H1 (cell line): Measurements from ENCODE around the gene TJP3. TPM values are rescaled to one million over a fixed set of nuclear protein-coding genes. Genes with fewer than 3 reads are reported as not detected.

ENCODE experiments used
- CTCF ChIA-PET: fragments of 300-600 bp; sonication (Branson Sonifier 250); formaldehyde crosslinking; loops from one replicate; lab custom pipeline; 2021; ENCODE audit not compliant: partially characterized antibody; lab: Charles Lee
- POLR2A ChIA-PET: fragments of 300-600 bp; sonication (Branson Sonifier 250); formaldehyde crosslinking; loops from one replicate; lab custom pipeline; 2021; ENCODE audit warnings: inconsistent platforms; ENCODE audit not compliant: partially characterized antibody; lab: Charles Lee
- DNase-seq, 2 experiments: peaks; one replicate each; pipeline versions ENCODE4 v3.0.0 to v3.0.0-alpha.2; 2010 to 2022; ENCODE audit warnings: low spot score in 2 of 2, low read depth in 1 of 2, mixed read lengths in 1 of 2
- FAIRE-seq: peaks from 2 replicates; lab custom pipeline; 2011; peaks lifted over from hg19 to GRCh38; lab: Jason Lieb, UNC
- H2AFZ ChIP-seq: 2 replicates; pipeline ENCODE4 v1.8.1; 2012; ENCODE audit warnings: low read length, inconsistent platforms
- H2AK5ac ChIP-seq: 2 replicates; pipeline ENCODE4 v1.6.1; 2013; ENCODE audit warnings: low read depth, low read length
- H2BK120ac ChIP-seq: replicated peaks from 2 replicates; pipeline ENCODE3; 2013; ENCODE audit warnings: low read depth, low read length, inconsistent platforms
- H2BK12ac ChIP-seq: 2 replicates; pipeline ENCODE4 v1.6.1; 2013; ENCODE audit warnings: low read depth, low read length
- H2BK15ac ChIP-seq: 2 replicates; pipeline ENCODE4 v1.6.1; 2013; ENCODE audit warnings: low read length
- H2BK20ac ChIP-seq: 2 replicates; pipeline ENCODE4 v1.6.1; 2013; ENCODE audit warnings: low read length
- H2BK5ac ChIP-seq: 2 replicates; pipeline ENCODE4 v1.6.1; 2013; ENCODE audit warnings: low read depth, low read length
- H3K14ac ChIP-seq: 2 replicates; pipeline ENCODE4 v1.6.1; 2013; ENCODE audit warnings: inconsistent platforms; ENCODE audit not compliant: insufficient read length
- H3K18ac ChIP-seq: 2 replicates; pipeline ENCODE4 v1.6.1; 2013; ENCODE audit warnings: low read length; ENCODE audit errors: extremely low read depth
- H3K23ac ChIP-seq: 2 replicates; pipeline ENCODE4 v1.6.1; 2013; ENCODE audit warnings: inconsistent platforms; ENCODE audit not compliant: insufficient read length
- H3K23me2 ChIP-seq: 2 replicates; pipeline ENCODE4 v1.6.1; 2013; ENCODE audit warnings: low read depth, low read length
- H3K27ac ChIP-seq: 2 replicates; pipeline ENCODE4 v1.6.1; 2011; ENCODE audit warnings: low read depth, low read length, inconsistent platforms
- H3K27me3 ChIP-seq, 4 experiments: replicated peaks in 1 of 4; 1 replicate in 1 of 4; 2 replicates in 3 of 4; pipeline versions ENCODE4 v1.6.1 to v1.8.1; 2011 to 2013; ENCODE audit warnings: low read length in 3 of 4, mild to moderate bottlenecking in 3 of 4, inconsistent platforms in 2 of 4, mixed read lengths in 2 of 4, moderate library complexity in 1 of 4; ENCODE audit not compliant: control insufficient read depth in 3 of 4, insufficient read depth in 3 of 4; ENCODE audit errors: extremely low read depth in 1 of 4
- H3K36me3 ChIP-seq, 4 experiments: 2 replicates each; pipeline versions ENCODE4 v1.6.1 to v1.8.1; 2011 to 2013; ENCODE audit warnings: mild to moderate bottlenecking in 4 of 4, low read length in 3 of 4, moderate library complexity in 2 of 4, control low read depth in 1 of 4, inconsistent platforms in 1 of 4; ENCODE audit not compliant: insufficient read depth in 4 of 4, control insufficient read depth in 2 of 4
- H3K4ac ChIP-seq: replicated peaks from 2 replicates; pipeline ENCODE3; 2013; ENCODE audit warnings: low read length, low read depth, mixed read lengths, inconsistent platforms; ENCODE audit not compliant: insufficient read length
- H3K4me1 ChIP-seq, 4 experiments: replicated peaks in 1 of 4; 1 replicate in 1 of 4; 2 replicates in 3 of 4; pipeline versions ENCODE4 v1.6.1 to v1.8.1; 2011 to 2013; ENCODE audit warnings: low read length in 3 of 4, inconsistent platforms in 2 of 4, mixed read lengths in 1 of 4; ENCODE audit not compliant: insufficient read depth in 4 of 4, control insufficient read depth in 3 of 4
- H3K4me2 ChIP-seq, 2 experiments: 2 replicates each; pipeline versions ENCODE4 v1.6.1 to v1.8.1; 2011 to 2013; ENCODE audit warnings: low read depth in 2 of 2, low read length in 2 of 2, control low read depth in 1 of 2, inconsistent platforms in 1 of 2, mild to moderate bottlenecking in 1 of 2; ENCODE audit not compliant: insufficient read depth in 1 of 2
- H3K4me3 ChIP-seq, 4 experiments: fragments of 200-600, 300-600 bp in 1 of 4; sonication (generic), shearing (Covaris generic), sonication (Bioruptor Twin) in 1 of 4; 2 replicates each; pipeline versions ENCODE4 v1.5.1 to v1.8.1; 2011 to 2016; ENCODE audit warnings: low read length in 4 of 4, low read depth in 3 of 4, control low read depth in 2 of 4, inconsistent platforms in 2 of 4, mild to moderate bottlenecking in 2 of 4, mixed read lengths in 1 of 4, moderate library complexity in 1 of 4; ENCODE audit not compliant: insufficient read depth in 2 of 4; ENCODE audit errors: extremely low read depth in 1 of 4
- H3K56ac ChIP-seq: replicated peaks from 2 replicates; pipeline ENCODE3; 2013; ENCODE audit warnings: low read depth, mild to moderate bottlenecking, mixed read lengths, low read length, inconsistent platforms; ENCODE audit not compliant: insufficient read length
- H3K79me1 ChIP-seq: 2 replicates; pipeline ENCODE4 v1.6.1; 2013; ENCODE audit warnings: low read depth, low read length, control low read depth
- H3K79me2 ChIP-seq, 2 experiments: 2 replicates each; pipeline versions ENCODE4 v1.6.1 to v1.8.1; 2012 to 2013; ENCODE audit warnings: low read length in 2 of 2, mild to moderate bottlenecking in 2 of 2, inconsistent platforms in 1 of 2; ENCODE audit not compliant: insufficient read depth in 2 of 2, control insufficient read depth in 1 of 2
- H3K9ac ChIP-seq, 4 experiments: replicated peaks in 1 of 4; 1 replicate in 1 of 4; 2 replicates in 3 of 4; pipeline versions ENCODE4 v1.6.1 to v1.8.1; 2011 to 2013; ENCODE audit warnings: low read depth in 3 of 4, low read length in 3 of 4, control low read depth in 2 of 4, mild to moderate bottlenecking in 2 of 4, moderate library complexity in 2 of 4, inconsistent platforms in 1 of 4; ENCODE audit errors: extremely low read depth in 1 of 4
- H3K9me3 ChIP-seq, 2 experiments: 2 replicates each; pipeline versions ENCODE4 v1.6.1 to v1.8.1; 2012 to 2013; ENCODE audit warnings: mild to moderate bottlenecking in 2 of 2, moderate library complexity in 2 of 2, control low read depth in 1 of 2, inconsistent platforms in 1 of 2, low read depth in 1 of 2, low read length in 1 of 2, mixed read lengths in 1 of 2; ENCODE audit not compliant: insufficient read depth in 2 of 2
- H4K20me1 ChIP-seq, 2 experiments: replicated peaks in 1 of 2; 2 replicates each; pipeline versions ENCODE3 to v1.8.1; 2011 to 2013; ENCODE audit warnings: inconsistent platforms in 2 of 2, low read length in 2 of 2, mild to moderate bottlenecking in 1 of 2; ENCODE audit not compliant: insufficient read depth in 2 of 2, control insufficient read depth in 1 of 2
- H4K5ac ChIP-seq: 2 replicates; pipeline ENCODE4 v1.6.1; 2013; ENCODE audit warnings: low read length, low read depth, mixed read lengths, inconsistent platforms; ENCODE audit not compliant: insufficient read length
- H4K8ac ChIP-seq: 2 replicates; pipeline ENCODE4 v1.8.0; 2013; ENCODE audit warnings: mild to moderate bottlenecking, moderate library complexity, low read length, inconsistent platforms; ENCODE audit not compliant: insufficient read depth; ENCODE audit errors: extremely low read depth
- H4K91ac ChIP-seq: replicated peaks from 2 replicates; pipeline ENCODE3; 2013; ENCODE audit warnings: low read length, mixed read lengths, inconsistent platforms; ENCODE audit not compliant: insufficient read length
- CHD1 ChIP-seq: IDR thresholded peaks from 2 replicates; pipeline ENCODE4 v1.6.1; 2012; ENCODE audit warnings: low read depth, low read length, improper control_type of control experiment
- CHD2 ChIP-seq: IDR thresholded peaks from 2 replicates; pipeline ENCODE4 v1.6.1; 2012; ENCODE audit warnings: low read length, improper control_type of control experiment
- CTBP2 ChIP-seq: IDR thresholded peaks from 2 replicates; pipeline ENCODE4 v1.7.0; 2011; ENCODE audit warnings: borderline replicate concordance, mild to moderate bottlenecking, moderate library complexity, mixed read lengths, low read length; ENCODE audit not compliant: insufficient read depth, insufficient read length
- KDM4A ChIP-seq: IDR thresholded peaks from one replicate; pipeline ENCODE4 v1.7.1; 2012; ENCODE audit warnings: low read depth, mild to moderate bottlenecking, moderate library complexity, low read length, inconsistent platforms; ENCODE audit not compliant: severe bottlenecking
- POLR2A ChIP-seq, 2 experiments: IDR thresholded peaks; 1 replicate in 1 of 2; 2 replicates in 1 of 2; pipeline ENCODE4 v1.6.1; 2011; ENCODE audit warnings: low read depth in 2 of 2, low read length in 2 of 2, mild to moderate bottlenecking in 2 of 2; ENCODE audit errors: control extremely low read depth in 1 of 2
- TAF7 ChIP-seq: optimal IDR thresholded peaks from 2 replicates; pipeline ENCODE3; 2011; ENCODE audit warnings: low read depth, mild to moderate bottlenecking, inconsistent platforms, low read length, moderate library complexity, borderline replicate concordance
- WGBS, 2 experiments: shearing (Covaris generic) in 1 of 2; methylation state at CpG; one replicate each; pipeline versions ENCODE4 v1.1.6 to v1.1.7; 2013 to 2015; ENCODE audit warnings: low lambda C conversion rate in 2 of 2, mixed read lengths in 2 of 2, inconsistent platforms in 1 of 2, low coverage in 1 of 2, missing lambda C conversion rate in 1 of 2; ENCODE audit not compliant: insufficient replicate concordance in 2 of 2, insufficient coverage in 1 of 2, insufficient read length in 1 of 2; ENCODE audit errors: extremely low coverage in 1 of 2, missing lambda C conversion rate in 1 of 2; 5-methylcytosine and 5-hydroxymethylcytosine counted together
- polyA plus RNA-seq, 7 experiments: library from polyadenylated mRNA; depleted of rRNA in 3 of 7; stranded (reverse) in 5 of 7; unstranded in 2 of 7; fragments of >200 nt in 5 of 7; fragments of 200-250 nt in 2 of 7; gene quantifications; 1 replicate in 5 of 7; 2 replicates in 1 of 7; 4 replicates in 1 of 7; pipeline versions ENCODE4 v1.2.1 to v1.2.3, GENCODE V29; 2011 to 2013; ENCODE audit warnings: missing spikeins in 2 of 7, mixed read lengths in 2 of 7
- total RNA-seq: library from RNA; stranded (reverse); fragmentation: NEBNext Ultra II Directional; extraction: Animal tissue kit (Norgen Biotek cat#: 25700); gene quantifications from 2 replicates; pipeline ENCODE4 v1.2.1, GENCODE V29; 2021
- TF ChIP-seq, protein P1 (sequence below), 3 experiments: IDR thresholded peaks; 1 replicate in 2 of 3; 2 replicates in 1 of 3; pipeline versions ENCODE4 v1.5.1 to v1.6.1; 2011; ENCODE audit warnings: low read length in 3 of 3, mild to moderate bottlenecking in 3 of 3, inconsistent platforms in 2 of 3, low read depth in 1 of 3, moderate library complexity in 1 of 3; ENCODE audit not compliant: insufficient read depth in 1 of 3; ENCODE audit errors: control extremely low read depth in 1 of 3

TJP3 gene
- total and polyA plus RNA-seq, 2 of the 8 experiments (the other 6 are each of a cell fraction or from before 2014, with no cell fraction given), result 17.1 to 26.1 TPM

DNA sequence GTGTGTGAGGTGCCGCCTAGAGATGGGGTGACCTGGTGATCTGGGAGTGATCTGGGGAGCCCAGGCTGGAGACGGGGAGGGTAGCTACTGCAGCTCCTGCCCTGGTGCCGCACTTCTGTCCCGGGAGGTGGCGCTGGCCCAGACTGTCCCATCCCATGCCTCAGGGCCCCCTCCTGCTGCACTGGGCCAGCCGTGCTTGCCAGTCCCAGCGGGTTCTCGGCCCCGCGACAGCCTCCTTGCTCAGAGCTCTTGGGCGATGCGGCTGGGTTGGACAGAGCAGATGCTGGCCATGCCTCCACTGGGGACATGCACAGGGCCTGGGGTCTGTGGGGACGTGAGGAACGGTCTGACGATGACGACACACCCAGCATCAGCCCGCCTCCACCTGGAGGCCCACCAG lies 61.3 kb downstream of the TJP3 start:
- H3K9me3 ChIP-seq, result no peaks in the 10 kb centered on the region
- no peak overlapping the region for H3K4me3 ChIP-seq
- TF ChIP-seq KDM4A, result no peak
- no peak for TF ChIP-seq CHD2
- no peak for TF ChIP-seq POLR2A (IDR thresholded peaks at IDR 0.05; ENCODE audit: control extremely low read depth in 1 of 2, low read depth in 2 of 2, low read length in 2 of 2)
- no peak for TF ChIP-seq CTBP2
- TF ChIP-seq TAF7, result no peak
- TF ChIP-seq, protein P1, sequence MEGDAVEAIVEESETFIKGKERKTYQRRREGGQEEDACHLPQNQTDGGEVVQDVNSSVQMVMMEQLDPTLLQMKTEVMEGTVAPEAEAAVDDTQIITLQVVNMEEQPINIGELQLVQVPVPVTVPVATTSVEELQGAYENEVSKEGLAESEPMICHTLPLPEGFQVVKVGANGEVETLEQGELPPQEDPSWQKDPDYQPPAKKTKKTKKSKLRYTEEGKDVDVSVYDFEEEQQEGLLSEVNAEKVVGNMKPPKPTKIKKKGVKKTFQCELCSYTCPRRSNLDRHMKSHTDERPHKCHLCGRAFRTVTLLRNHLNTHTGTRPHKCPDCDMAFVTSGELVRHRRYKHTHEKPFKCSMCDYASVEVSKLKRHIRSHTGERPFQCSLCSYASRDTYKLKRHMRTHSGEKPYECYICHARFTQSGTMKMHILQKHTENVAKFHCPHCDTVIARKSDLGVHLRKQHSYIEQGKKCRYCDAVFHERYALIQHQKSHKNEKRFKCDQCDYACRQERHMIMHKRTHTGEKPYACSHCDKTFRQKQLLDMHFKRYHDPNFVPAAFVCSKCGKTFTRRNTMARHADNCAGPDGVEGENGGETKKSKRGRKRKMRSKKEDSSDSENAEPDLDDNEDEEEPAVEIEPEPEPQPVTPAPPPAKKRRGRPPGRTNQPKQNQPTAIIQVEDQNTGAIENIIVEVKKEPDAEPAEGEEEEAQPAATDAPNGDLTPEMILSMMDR (IDR thresholded peaks at IDR 0.05; ENCODE audit: control extremely low read depth in 1 of 3, insufficient read depth in 1 of 3, low read depth in 1 of 3, low read length in 3 of 3), result peak in 1 of 3 experiments; percentile 19; a peak in 1 of 4 replicates
- no peak for TF ChIP-seq CHD1
- TF ChIP-seq, all 59 proteins: peak for 1
- WGBS, 2 experiments, result 82% methylated on average over 17 of the region's 17 CpGs; no CpG with 5 or more reads in 1 of the 2 experiments
- DNase-seq (no peak), FAIRE-seq (no peak)
- no peaks in the 10 kb centered on the region for H3K79me2 ChIP-seq
- no peak overlapping the region for H4K5ac ChIP-seq
- H3K27ac ChIP-seq, result no peak overlapping the region
- H4K8ac ChIP-seq, result peak overlapping the region; percentile 25; the same call in 1 of the 2 replicates
- H2BK15ac ChIP-seq, result no peak overlapping the region
- H2BK120ac ChIP-seq, result no peak overlapping the region
- H3K4me1 ChIP-seq, result peaks cover 0 to 7% (median 2%) of the 10 kb centered on the region in 4 experiments; a peak in 2 of 7 replicates
- no peak overlapping the region for H3K56ac ChIP-seq
- POLR2A ChIA-PET, result interaction anchor here (0.5 to 1.2 kb wide), 5 partner anchors 9 to 216 kb away, joined by 3 to 5 read pairs (median 3); partner anchors contain the start of genes EEF2 and MATK
- H2AK5ac ChIP-seq, result no peak overlapping the region
- no peak overlapping the region for H3K4me2 ChIP-seq
- no peak overlapping the region for H3K18ac ChIP-seq
- CTCF ChIA-PET, result interaction anchor here (0.6 to 1.2 kb wide), 8 partner anchors 13 to 387 kb away, joined by 3 to 6 read pairs (median 4); no protein-coding TSS in a partner anchor
- no peak overlapping the region for H3K4ac ChIP-seq
- no peak overlapping the region for H2AFZ ChIP-seq
- no peaks in the 10 kb centered on the region; the same call in 1 of the 2 replicates for H3K23me2 ChIP-seq
- 0 out of 2 replicates have a peak, but pooled peaks cover 3% of the 10 kb centered on the region for H3K79me1 ChIP-seq
- H3K36me3 ChIP-seq, result peaks cover 0 to 8% (median 3%) of the 10 kb centered on the region in 4 experiments; a peak in 6 of 8 replicates
- H3K9ac ChIP-seq, result no peak overlapping the region
- no peaks in the 10 kb centered on the region for H3K27me3 ChIP-seq
- no peak overlapping the region for H2BK12ac ChIP-seq
- H4K91ac ChIP-seq, result peak overlapping the region; percentile 40
- no peak overlapping the region for H2BK5ac ChIP-seq
- no peak overlapping the region for H2BK20ac ChIP-seq
- no peak overlapping the region for H3K14ac ChIP-seq
- H4K20me1 ChIP-seq, result peaks cover 0 to 11% of the 10 kb centered on the region in 2 experiments
- H3K23ac ChIP-seq, result no peak overlapping the region
